HEK293 (cell line): ENCODE measurements around the gene COL15A1.

Experiments
- CTCF ChIA-PET: fragments of 350-600 bp; formaldehyde crosslinking; extraction: SDS; loops from one replicate; lab custom pipeline; 2021; ENCODE audit warnings: antibody characterized with exemption; lab: Yijun Ruan, JAX
- POLR2A ChIA-PET: fragments of 300-600 bp; formaldehyde crosslinking; extraction: SDS; loops from one replicate; lab custom pipeline; 2020; ENCODE audit warnings: antibody characterized with exemption, inconsistent platforms; lab: Yijun Ruan, JAX
- H3K27ac ChIP-seq: fragments of 200-500 bp; sonication (Bioruptor generic); 2 replicates; pipeline ENCODE4 v1.5.1; 2014; ENCODE audit warnings: low read depth, low read length, control low read depth, inconsistent platforms; ENCODE audit errors: extremely low read depth
- H3K36me3 ChIP-seq, 2 experiments: fragments of 200-500 bp in 1 of 2; sonication (Bioruptor generic) in 1 of 2; 1 replicate in 1 of 2; 2 replicates in 1 of 2; pipeline ENCODE4 v1.5.1; 2014 to 2017; ENCODE audit warnings: inconsistent platforms in 2 of 2, low read length in 2 of 2; ENCODE audit not compliant: control insufficient read depth in 2 of 2, insufficient read depth in 1 of 2
- H3K4me1 ChIP-seq: fragments of 200-500 bp; sonication (Bioruptor generic); 2 replicates; pipeline ENCODE4 v1.5.1; 2014; ENCODE audit warnings: mild to moderate bottlenecking, low read length, inconsistent platforms; ENCODE audit not compliant: control insufficient read depth, insufficient read depth
- H3K4me3 ChIP-seq: 2 replicates; pipeline ENCODE4 v1.5.1; 2011; ENCODE audit warnings: low read depth, mild to moderate bottlenecking, control low read depth, low read length, moderate library complexity
- H3K9me3 ChIP-seq: fragments of 200-500 bp; sonication (Bioruptor generic); 2 replicates; pipeline ENCODE4 v1.5.1; 2014; ENCODE audit warnings: low read depth, low read length, inconsistent platforms; ENCODE audit not compliant: control insufficient read depth, insufficient read depth
- GLI2 ChIP-seq: fragments of 450-650 bp; formaldehyde crosslinking; IDR thresholded peaks from 2 replicates; pipeline ENCODE4; 2017; ENCODE audit warnings: missing biosample characterization, missing genetic modification characterization, low read depth, borderline replicate concordance
- HOXA7 ChIP-seq: sonication (generic); formaldehyde crosslinking; IDR thresholded peaks from 2 replicates; pipeline ENCODE4 v1.8.1; 2022; ENCODE audit warnings: missing genetic modification reagents, borderline replicate concordance
- KLF1 ChIP-seq: fragments of 450-650 bp; formaldehyde crosslinking; IDR thresholded peaks from 2 replicates; pipeline ENCODE4 v1.5.1; 2016; ENCODE audit warnings: missing biosample characterization, missing genetic modification characterization
- SALL2 ChIP-seq: fragments of 450-650 bp; formaldehyde crosslinking; IDR thresholded peaks from 2 replicates; pipeline ENCODE4 v1.5.0; 2017; ENCODE audit warnings: missing biosample characterization, mild to moderate bottlenecking, missing genetic modification characterization, borderline replicate concordance
- SETDB1 ChIP-seq: IDR thresholded peaks from one replicate; pipeline ENCODE4 v1.6.1; 2017; ENCODE audit warnings: mild to moderate bottlenecking, low read length, moderate library complexity, mixed read lengths; ENCODE audit not compliant: insufficient read length
- ZNF211 ChIP-seq: fragments of 450-650 bp; formaldehyde crosslinking; IDR thresholded peaks from 2 replicates; pipeline ENCODE4 v1.5.1; 2016; ENCODE audit warnings: low read depth, missing biosample characterization, missing genetic modification characterization
- ZNF335 ChIP-seq: fragments of 450-650 bp; formaldehyde crosslinking; conservative IDR thresholded peaks from 2 replicates; pipeline ENCODE4 v1.5.1; 2016; ENCODE audit warnings: missing biosample characterization, missing genetic modification characterization
- ZNF558 ChIP-seq: fragments of 450-650 bp; formaldehyde crosslinking; IDR thresholded peaks from 2 replicates; pipeline ENCODE4 v1.5.1; 2016; ENCODE audit warnings: missing biosample characterization, missing genetic modification characterization
- ZNF610 ChIP-seq: fragments of 450-650 bp; formaldehyde crosslinking; IDR thresholded peaks from 2 replicates; pipeline ENCODE4 v1.5.1; 2016; ENCODE audit warnings: missing biosample characterization, missing genetic modification characterization, borderline replicate concordance
- TF ChIP-seq, protein P1 (sequence below): fragments of 450-650 bp; formaldehyde crosslinking; conservative IDR thresholded peaks from 2 replicates; pipeline ENCODE4 v1.5.1; 2016; ENCODE audit warnings: low read depth, missing biosample characterization, missing genetic modification characterization
- TF ChIP-seq, protein P2 (sequence below): fragments of 450-650 bp; formaldehyde crosslinking; IDR thresholded peaks from 2 replicates; pipeline ENCODE4 v1.5.1; 2016; ENCODE audit warnings: missing biosample characterization, missing genetic modification characterization, borderline replicate concordance
- TF ChIP-seq, protein P3 (sequence below): fragments of 450-650 bp; formaldehyde crosslinking; IDR thresholded peaks from 2 replicates; pipeline ENCODE4 v1.5.1; 2016; ENCODE audit warnings: missing biosample characterization, missing genetic modification characterization
- TF ChIP-seq, protein P4 (sequence below): fragments of 450-650 bp; formaldehyde crosslinking; IDR thresholded peaks from 2 replicates; pipeline ENCODE4 v1.5.1; 2016; ENCODE audit warnings: missing biosample characterization, missing genetic modification characterization, low read depth

Gene COL15A1

DNA sequence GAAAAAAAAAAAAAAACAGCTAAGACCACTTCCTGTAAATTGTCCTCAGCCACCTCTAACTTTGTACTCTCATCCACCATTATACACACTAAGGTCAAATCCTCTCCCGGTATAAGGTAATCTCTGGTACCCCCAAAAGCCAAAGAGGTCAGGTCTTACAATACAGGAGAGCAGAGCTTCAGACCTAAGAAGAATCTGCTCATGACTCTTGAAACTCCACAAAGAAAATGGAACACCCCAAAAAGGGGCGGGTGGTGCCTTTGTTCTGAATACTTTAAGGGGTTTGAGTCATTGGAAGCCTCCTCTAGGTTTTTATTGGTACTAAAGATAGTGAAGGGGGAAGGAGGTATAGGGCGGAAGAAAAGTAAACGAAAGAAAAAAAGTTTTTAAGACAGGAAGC is 69.8 kb downstream of the COL15A1 start:
- Histone ChIP-seq H3K27ac (no peak overlapping the region), H3K4me3 (no peak overlapping the region), H3K9me3 (no peaks in the 10 kb centered on the region), H3K36me3 (no peaks in the 10 kb centered on the region), H3K4me1 (no peaks in the 10 kb centered on the region)
- CTCF ChIA-PET: interaction anchor here (0.7 to 2.5 kb wide), 7 partner anchors 15 to 669 kb away, joined by 3 to 16 read pairs (median 4); no protein-coding TSS in a partner anchor
- POLR2A ChIA-PET: no interaction called here
- TF ChIP-seq GLI2 (tag by site-specific recombination) (no peak), SETDB1 (no peak), ZNF335 (tag by site-specific recombination) (no peak), ZNF211 (no peak), ZNF558 (no peak), SALL2 (tag by site-specific recombination) (no peak)
- TF ChIP-seq, protein P1, sequence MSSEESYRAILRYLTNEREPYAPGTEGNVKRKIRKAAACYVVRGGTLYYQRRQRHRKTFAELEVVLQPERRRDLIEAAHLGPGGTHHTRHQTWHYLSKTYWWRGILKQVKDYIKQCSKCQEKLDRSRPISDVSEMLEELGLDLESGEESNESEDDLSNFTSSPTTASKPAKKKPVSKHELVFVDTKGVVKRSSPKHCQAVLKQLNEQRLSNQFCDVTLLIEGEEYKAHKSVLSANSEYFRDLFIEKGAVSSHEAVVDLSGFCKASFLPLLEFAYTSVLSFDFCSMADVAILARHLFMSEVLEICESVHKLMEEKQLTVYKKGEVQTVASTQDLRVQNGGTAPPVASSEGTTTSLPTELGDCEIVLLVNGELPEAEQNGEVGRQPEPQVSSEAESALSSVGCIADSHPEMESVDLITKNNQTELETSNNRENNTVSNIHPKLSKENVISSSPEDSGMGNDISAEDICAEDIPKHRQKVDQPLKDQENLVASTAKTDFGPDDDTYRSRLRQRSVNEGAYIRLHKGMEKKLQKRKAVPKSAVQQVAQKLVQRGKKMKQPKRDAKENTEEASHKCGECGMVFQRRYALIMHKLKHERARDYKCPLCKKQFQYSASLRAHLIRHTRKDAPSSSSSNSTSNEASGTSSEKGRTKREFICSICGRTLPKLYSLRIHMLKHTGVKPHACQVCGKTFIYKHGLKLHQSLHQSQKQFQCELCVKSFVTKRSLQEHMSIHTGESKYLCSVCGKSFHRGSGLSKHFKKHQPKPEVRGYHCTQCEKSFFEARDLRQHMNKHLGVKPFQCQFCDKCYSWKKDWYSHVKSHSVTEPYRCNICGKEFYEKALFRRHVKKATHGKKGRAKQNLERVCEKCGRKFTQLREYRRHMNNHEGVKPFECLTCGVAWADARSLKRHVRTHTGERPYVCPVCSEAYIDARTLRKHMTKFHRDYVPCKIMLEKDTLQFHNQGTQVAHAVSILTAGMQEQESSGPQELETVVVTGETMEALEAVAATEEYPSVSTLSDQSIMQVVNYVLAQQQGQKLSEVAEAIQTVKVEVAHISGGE (tag by site-specific recombination): no peak
- TF ChIP-seq, protein P2, sequence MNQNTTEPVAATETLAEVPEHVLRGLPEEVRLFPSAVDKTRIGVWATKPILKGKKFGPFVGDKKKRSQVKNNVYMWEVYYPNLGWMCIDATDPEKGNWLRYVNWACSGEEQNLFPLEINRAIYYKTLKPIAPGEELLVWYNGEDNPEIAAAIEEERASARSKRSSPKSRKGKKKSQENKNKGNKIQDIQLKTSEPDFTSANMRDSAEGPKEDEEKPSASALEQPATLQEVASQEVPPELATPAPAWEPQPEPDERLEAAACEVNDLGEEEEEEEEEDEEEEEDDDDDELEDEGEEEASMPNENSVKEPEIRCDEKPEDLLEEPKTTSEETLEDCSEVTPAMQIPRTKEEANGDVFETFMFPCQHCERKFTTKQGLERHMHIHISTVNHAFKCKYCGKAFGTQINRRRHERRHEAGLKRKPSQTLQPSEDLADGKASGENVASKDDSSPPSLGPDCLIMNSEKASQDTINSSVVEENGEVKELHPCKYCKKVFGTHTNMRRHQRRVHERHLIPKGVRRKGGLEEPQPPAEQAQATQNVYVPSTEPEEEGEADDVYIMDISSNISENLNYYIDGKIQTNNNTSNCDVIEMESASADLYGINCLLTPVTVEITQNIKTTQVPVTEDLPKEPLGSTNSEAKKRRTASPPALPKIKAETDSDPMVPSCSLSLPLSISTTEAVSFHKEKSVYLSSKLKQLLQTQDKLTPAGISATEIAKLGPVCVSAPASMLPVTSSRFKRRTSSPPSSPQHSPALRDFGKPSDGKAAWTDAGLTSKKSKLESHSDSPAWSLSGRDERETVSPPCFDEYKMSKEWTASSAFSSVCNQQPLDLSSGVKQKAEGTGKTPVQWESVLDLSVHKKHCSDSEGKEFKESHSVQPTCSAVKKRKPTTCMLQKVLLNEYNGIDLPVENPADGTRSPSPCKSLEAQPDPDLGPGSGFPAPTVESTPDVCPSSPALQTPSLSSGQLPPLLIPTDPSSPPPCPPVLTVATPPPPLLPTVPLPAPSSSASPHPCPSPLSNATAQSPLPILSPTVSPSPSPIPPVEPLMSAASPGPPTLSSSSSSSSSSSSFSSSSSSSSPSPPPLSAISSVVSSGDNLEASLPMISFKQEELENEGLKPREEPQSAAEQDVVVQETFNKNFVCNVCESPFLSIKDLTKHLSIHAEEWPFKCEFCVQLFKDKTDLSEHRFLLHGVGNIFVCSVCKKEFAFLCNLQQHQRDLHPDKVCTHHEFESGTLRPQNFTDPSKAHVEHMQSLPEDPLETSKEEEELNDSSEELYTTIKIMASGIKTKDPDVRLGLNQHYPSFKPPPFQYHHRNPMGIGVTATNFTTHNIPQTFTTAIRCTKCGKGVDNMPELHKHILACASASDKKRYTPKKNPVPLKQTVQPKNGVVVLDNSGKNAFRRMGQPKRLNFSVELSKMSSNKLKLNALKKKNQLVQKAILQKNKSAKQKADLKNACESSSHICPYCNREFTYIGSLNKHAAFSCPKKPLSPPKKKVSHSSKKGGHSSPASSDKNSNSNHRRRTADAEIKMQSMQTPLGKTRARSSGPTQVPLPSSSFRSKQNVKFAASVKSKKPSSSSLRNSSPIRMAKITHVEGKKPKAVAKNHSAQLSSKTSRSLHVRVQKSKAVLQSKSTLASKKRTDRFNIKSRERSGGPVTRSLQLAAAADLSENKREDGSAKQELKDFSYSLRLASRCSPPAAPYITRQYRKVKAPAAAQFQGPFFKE (tag by site-specific recombination): no peak

DNA sequence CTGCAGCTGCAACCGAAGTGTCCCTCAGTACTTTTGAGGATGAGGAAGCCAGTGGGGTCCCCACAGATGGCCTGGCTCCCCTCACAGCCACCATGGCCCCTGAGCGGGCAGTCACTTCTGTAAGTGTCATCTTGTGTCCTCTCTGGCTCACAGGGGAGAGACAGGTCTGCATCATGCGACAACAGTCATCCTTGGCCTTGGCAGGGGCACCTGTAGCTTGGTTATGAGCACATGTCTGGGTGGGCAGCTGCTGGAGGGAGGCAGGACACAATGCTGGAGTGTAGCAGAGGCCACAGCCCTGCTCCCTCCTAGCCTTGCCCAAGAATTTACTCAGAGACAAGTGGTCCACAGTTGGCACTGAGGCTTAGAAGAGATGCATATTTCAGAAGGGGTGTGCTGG is 71.7 kb downstream of the COL15A1 start:
- Histone ChIP-seq H3K9me3 (no peaks in the 10 kb centered on the region), H3K27ac (no peak overlapping the region), H3K4me3 (no peak overlapping the region), H3K36me3 (no peaks in the 10 kb centered on the region), H3K4me1 (no peaks in the 10 kb centered on the region)
- ChIA-PET POLR2A (interaction anchor here (0.6 kb wide), 1 partner anchor 861 kb away, joined by 3 read pairs; no protein-coding TSS in a partner anchor), CTCF (no interaction called here)
- no peak for TF ChIP-seq ZNF610 (tag by site-specific recombination)
- TF ChIP-seq KLF1: no peak
- TF ChIP-seq, protein P3, sequence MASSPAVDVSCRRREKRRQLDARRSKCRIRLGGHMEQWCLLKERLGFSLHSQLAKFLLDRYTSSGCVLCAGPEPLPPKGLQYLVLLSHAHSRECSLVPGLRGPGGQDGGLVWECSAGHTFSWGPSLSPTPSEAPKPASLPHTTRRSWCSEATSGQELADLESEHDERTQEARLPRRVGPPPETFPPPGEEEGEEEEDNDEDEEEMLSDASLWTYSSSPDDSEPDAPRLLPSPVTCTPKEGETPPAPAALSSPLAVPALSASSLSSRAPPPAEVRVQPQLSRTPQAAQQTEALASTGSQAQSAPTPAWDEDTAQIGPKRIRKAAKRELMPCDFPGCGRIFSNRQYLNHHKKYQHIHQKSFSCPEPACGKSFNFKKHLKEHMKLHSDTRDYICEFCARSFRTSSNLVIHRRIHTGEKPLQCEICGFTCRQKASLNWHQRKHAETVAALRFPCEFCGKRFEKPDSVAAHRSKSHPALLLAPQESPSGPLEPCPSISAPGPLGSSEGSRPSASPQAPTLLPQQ (tag by site-specific recombination): no peak
- TF ChIP-seq HOXA7: no peak
- TF ChIP-seq, protein P4, sequence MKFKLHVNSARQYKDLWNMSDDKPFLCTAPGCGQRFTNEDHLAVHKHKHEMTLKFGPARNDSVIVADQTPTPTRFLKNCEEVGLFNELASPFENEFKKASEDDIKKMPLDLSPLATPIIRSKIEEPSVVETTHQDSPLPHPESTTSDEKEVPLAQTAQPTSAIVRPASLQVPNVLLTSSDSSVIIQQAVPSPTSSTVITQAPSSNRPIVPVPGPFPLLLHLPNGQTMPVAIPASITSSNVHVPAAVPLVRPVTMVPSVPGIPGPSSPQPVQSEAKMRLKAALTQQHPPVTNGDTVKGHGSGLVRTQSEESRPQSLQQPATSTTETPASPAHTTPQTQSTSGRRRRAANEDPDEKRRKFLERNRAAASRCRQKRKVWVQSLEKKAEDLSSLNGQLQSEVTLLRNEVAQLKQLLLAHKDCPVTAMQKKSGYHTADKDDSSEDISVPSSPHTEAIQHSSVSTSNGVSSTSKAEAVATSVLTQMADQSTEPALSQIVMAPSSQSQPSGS (tag by site-specific recombination): no peak
